Activated CD4-positive, CD25-positive, alpha-beta regulatory T cell treated with anti-CD3 and anti-CD28 coated beads, Interleukin-2, amount 50 U/mL, for 16 hours (primary cell): ENCODE data around the gene GFM2.
"Not testable (repeated sequence)": the region's sequence is repeated elsewhere in the genome, so short reads cannot be mapped to it uniquely, and the experiment has no call there.

Experiments
- DNase-seq: peaks from one replicate; pipeline ENCODE4 v3.0.0-alpha.2; 2020; ENCODE audit warnings: low read depth, low spot score

The GFM2 gene

GRCh38 chr5:74766849-74767578 lies at the start of gene GFM2, which contains the start of gene NSA2:
TSS of gene GFM2 (minus strand) at chr5:74767117. CDS start at chr5:74763742, 3,375 bp downstream.
TSS of gene NSA2 (plus strand) at chr5:74767249. CDS start at chr5:74767361, 112 bp downstream.
- DNase-seq: peak; percentile 88

- DNase-seq: no peak
Measured at GRCh38 chr5:74810915-74811314, 44.0 kb upstream of the GFM2 start.

GRCh38 chr5:74801941-74802340 lies 35.0 kb upstream of the GFM2 start:
- DNase-seq: no peak

GRCh38 chr5:74801197-74801596 lies 34.3 kb upstream of the GFM2 start:
- no peak for DNase-seq

- DNase-seq: no peak
Measured at GRCh38 chr5:74798977-74799911, 32.3 kb upstream of the GFM2 start.

DNA sequence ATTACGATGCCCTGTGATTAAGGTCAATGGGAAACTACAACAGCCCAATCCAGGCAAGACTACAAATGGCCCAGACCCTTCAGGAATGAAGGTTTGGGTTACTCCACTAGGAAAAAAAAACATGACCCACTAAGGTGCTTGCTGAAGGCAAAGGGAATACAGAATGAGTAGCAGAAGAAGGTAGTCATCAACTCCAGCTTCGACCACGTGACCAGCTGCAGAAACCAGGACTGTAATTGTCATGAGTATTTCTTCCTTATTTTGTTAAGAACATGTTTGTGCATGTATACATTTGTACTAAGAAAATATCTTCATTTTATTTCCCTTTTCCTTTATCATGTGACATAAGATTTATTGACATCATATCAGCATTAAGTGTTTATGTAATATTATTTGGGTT lies 24.8 kb upstream of the GFM2 start:
- not testable (repeated sequence) for DNase-seq

- no peak for DNase-seq
Measured at GRCh38 chr5:74787424-74787823, 20.5 kb upstream of the GFM2 start.

DNA sequence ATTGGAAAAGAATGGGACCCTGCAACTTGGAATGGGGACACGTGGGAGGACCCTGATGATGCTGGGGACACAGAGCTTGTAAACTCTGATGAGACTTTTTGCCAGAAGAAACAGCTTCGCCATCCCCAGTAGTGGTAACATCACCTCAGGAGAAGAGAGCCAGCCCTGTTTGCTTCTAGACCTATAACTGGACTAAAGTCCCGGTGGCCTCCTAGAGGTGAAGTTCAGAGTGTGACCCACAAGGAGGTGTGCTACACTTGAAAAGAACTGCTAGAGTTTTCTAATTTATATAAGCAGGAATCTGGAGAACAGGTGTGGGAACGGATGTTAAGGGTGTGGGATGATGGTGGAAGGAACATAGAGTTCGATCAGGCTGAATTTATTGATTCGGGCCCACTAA lies 19.9 kb upstream of the GFM2 start:
- no peak for DNase-seq

GRCh38 chr5:74778609-74779008 lies 11.7 kb upstream of the GFM2 start:
- no peak for DNase-seq

- no peak for DNase-seq
Measured at GRCh38 chr5:74772359-74772758, 5.4 kb upstream of the GFM2 start.

DNA sequence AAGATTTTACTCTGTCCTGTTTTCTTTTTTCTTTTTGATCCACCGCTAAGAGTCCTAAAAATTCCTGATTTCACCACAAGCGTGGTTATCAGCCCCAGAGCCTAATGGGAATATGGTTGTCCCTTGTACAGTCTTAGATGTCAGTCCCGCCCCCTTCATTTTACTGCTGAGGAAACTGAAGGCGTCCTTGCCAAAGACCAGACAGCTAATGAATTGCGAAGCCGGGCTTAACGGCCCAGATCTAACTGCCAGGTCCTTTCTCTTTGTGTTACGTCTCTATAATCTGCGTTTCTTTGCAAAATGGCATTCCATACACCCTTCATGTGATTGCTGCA lies 629 bp upstream of the GFM2 start:
- DNase-seq: no peak

- DNase-seq: peak; percentile 8
Measured at GRCh38 chr5:74766418-74766848, 484 bp downstream of the GFM2 start.

GRCh38 chr5:74765929-74766328 lies 988 bp downstream of the GFM2 start:
- no peak for DNase-seq

GRCh38 chr5:74765201-74765600 lies 1.7 kb downstream of the GFM2 start:
- no peak for DNase-seq

DNA sequence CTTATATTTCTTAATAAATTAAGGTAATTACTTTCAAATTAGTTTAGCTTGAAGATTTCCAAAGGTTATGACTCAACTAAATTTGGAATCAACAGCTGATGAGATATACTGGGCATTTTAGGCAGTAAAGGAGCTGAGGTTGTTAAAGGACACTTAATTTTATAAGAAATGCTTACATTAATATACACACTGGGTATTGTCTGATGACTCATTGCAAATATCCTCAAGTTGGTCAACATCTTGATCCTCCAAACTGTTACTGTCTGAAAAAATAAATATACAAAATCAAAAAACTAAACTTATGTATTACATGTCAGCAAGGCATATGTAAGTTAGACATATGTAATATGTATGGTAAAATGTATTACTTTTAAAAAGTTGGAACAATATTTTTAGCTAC lies 3.4 kb downstream of the GFM2 start:
- DNase-seq: no peak

DNA sequence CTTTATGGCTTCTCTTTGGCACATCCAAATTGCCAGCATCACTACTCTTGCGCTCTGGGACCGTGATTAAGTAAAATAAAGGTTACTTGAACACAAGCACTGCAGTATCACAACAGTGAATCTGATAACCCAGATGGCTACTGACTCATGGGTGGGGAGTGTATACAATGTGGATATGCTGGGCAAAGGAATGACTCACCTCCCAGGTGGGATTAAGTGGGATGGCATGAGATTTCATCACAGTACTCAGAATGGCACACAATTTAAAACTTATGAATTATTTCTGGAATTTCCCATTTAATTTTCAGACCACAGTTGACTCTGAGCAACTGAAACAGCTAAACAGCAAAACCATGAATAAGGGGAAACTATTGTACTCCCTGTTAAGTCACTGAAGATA lies 4.3 kb downstream of the GFM2 start:
- DNase-seq: no peak

DNA sequence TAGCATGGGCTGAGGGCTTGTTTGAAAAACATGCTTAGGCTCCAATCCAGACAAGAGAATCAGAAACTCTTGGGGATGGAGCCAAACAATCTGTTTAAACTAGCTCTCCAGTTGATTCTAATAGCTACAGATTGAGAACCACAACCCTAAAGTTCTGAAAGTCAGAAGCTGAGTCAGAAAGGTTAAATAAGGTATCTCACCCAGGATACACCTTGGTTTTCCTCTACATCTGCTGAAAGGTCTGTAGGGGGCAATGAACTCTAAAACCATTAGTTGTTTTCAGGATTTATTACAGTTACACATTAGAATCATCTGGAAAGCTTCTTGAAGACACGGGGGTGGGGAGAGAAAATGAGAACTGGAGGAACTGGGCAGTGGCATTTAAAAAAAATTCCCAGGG lies 5.7 kb downstream of the GFM2 start:
- no peak for DNase-seq

DNA sequence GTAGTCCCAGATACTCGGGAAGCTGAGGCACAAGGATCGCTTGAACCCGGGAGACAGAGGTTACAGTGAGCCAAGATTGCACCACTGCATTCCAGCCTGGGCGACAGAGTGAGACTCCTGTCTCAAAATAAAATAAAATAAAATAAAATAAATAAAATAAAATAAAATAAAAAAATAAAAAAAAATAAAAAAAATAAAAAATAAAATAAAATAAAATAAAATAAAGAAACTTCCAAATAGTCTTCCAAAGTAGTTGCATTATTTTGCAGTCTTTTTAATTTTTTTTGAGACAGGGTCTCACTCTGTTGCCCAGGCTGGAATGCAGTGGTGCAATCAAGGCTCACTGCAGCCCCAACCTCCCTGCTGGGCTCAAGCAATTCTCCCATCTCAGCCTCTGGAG lies 18.2 kb downstream of the GFM2 start:
- not testable (repeated sequence) for DNase-seq

- DNase-seq: no peak
Measured at GRCh38 chr5:74738406-74738805, 28.5 kb downstream of the GFM2 start.

DNA sequence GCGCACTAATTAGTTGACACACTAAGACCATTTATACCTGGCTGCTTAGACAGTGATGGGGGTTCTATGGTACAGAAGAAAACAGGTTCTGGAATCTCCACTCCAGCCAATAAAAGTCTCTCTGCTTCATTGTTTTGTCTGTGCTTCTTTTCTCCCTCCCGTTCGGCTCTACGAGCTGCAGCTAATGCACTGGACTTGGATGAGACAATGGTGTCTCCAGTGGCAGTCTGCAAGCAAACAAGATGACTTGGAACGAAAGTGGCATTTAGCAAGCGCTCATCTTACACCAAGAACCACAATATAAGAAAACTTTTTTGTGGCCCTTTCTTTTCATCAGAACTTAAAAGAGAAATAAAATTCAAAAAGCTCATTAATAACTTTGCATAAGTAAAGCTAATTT lies 30.2 kb downstream of the GFM2 start:
- no peak for DNase-seq

- no peak for DNase-seq
Measured at GRCh38 chr5:74725331-74725730, 41.6 kb downstream of the GFM2 start.

DNA sequence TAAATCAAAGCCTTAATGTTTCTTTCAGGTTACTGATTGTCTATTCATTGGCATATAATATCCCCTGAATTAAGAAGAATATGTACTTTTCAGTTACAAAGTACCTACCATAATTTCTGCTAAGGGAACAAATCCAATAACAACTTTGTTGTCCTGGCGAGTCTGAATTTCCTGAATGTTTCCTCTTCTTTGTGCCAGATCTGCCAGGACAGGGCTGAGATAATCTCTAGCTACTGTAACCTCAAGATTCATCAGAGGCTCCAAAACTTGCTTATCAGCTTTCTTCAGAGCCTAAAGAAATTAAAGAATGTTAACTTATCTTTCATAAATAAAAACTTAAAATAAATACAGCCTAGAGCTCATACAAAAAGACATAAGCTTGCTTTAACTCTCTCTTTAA lies 44.6 kb downstream of the GFM2 start:
- DNase-seq: no peak

DNA sequence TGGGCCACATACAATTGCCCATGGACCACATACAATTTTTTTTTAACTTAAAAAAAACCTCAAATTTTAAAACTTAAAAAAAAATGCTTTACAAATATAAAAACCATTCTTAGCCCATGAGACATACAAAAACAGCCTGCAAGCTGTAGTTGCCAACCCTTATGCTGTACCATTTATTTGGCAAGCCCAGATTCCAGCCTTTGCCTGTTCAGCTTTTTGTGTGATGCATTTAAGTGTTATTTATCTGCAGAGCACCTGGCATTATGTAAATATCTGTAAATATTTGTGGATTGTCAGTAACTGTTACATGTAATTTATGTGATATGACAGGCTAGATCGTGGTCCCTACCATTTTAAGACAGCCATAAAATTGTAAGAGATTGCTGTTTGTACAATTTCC lies 49.3 kb downstream of the GFM2 start:
- no peak for DNase-seq
